Activated CD4-positive, alpha-beta memory T cell treated with anti-CD3 and anti-CD28 coated beads for 36 hours (primary cell): ENCODE measurements around the gene PHACTR2. TPM values are rescaled to one million over a fixed set of nuclear protein-coding genes. Genes with fewer than 3 reads are reported as not detected.
"Not testable (repeated sequence)": the region's sequence is repeated elsewhere in the genome, so short reads cannot be mapped to it uniquely, and the experiment has no call there.

ENCODE experiments used
- CTCF ChIA-PET: fragments of 350-600 bp; sonication (Branson Sonifier 250); formaldehyde crosslinking; loops from one replicate; lab custom pipeline; 2021; ENCODE audit warnings: antibody characterized with exemption, inconsistent platforms; lab: Charles Lee
- POLR2A ChIA-PET: fragments of 350-600 bp; sonication (Branson Sonifier 250); formaldehyde crosslinking; loops from one replicate; lab custom pipeline; 2021; ENCODE audit warnings: antibody characterized with exemption; lab: Charles Lee
- DNase-seq: peaks from one replicate; pipeline ENCODE4 v3.0.0-alpha.2; 2020
- H3K27ac Mint-ChIP-seq: one replicate; pipeline ENCODE4 v1.8.0; 2021; ENCODE audit warnings: mixed read lengths
- H3K27me3 Mint-ChIP-seq: one replicate; pipeline ENCODE4 v1.8.0; 2021; ENCODE audit warnings: mixed read lengths
- H3K36me3 Mint-ChIP-seq: one replicate; pipeline ENCODE4 v1.8.0; 2021; ENCODE audit warnings: mixed read lengths
- H3K4me1 Mint-ChIP-seq: one replicate; pipeline ENCODE4 v1.8.0; 2021; ENCODE audit warnings: low read depth, mixed read lengths
- H3K4me3 Mint-ChIP-seq: one replicate; pipeline ENCODE4 v1.8.0; 2021; ENCODE audit warnings: mild to moderate bottlenecking, mixed read lengths
- H3K9me3 Mint-ChIP-seq: one replicate; pipeline ENCODE4 v1.8.0; 2021; ENCODE audit warnings: mixed read lengths
- intact Hi-C: fragments of 100-400 bp; cut with micrococcal nuclease; formaldehyde crosslinking; loops from one replicate; pipeline ENCODE4 v1.15.1; 2023
- total RNA-seq, 2 experiments: library from RNA; stranded (reverse); gene quantifications; one replicate each; pipeline ENCODE4 v1.2.3, GENCODE V29; 2021

PHACTR2 gene
- total RNA-seq, 2 experiments from 2014 or later = 26.1 to 28.1 TPM

- Mint-ChIP-seq H3K36me3 (peaks cover 70% of the 10 kb centered on the region), H3K4me1 (no peaks in the 10 kb centered on the region), H3K4me3 (no peak overlapping the region)
These were observed 105.3 kb downstream of the PHACTR2 start for GRCh38 chr6:143783077-143783476.

GRCh38 chr6:143784316-143784715, 106.6 kb downstream of the PHACTR2 start:
- ChIA-PET CTCF (no interaction called here), POLR2A (no interaction called here)
- no peaks in the 10 kb centered on the region for H3K4me1 Mint-ChIP-seq
- no peaks in the 10 kb centered on the region for H3K27me3 Mint-ChIP-seq
- peaks cover 73% of the 10 kb centered on the region for H3K36me3 Mint-ChIP-seq
- peaks cover 28% of the 10 kb centered on the region for H3K9me3 Mint-ChIP-seq
- no peak overlapping the region for H3K27ac Mint-ChIP-seq
- intact Hi-C loops = no loop called here
- H3K4me3 Mint-ChIP-seq = no peak overlapping the region
- no peak for DNase-seq

More at GRCh38 chr6:143783077-143783476, 105.3 kb downstream of the PHACTR2 start:
- intact Hi-C loops = no loop called here
- DNase-seq = no peak
- POLR2A ChIA-PET = no interaction called here
- CTCF ChIA-PET = no interaction called here
- Mint-ChIP-seq H3K9me3 (peaks cover 28% of the 10 kb centered on the region), H3K27me3 (no peaks in the 10 kb centered on the region), H3K27ac (no peak overlapping the region)

GRCh38 chr6:143786371-143786770, 108.6 kb downstream of the PHACTR2 start:
- intact Hi-C loops, H3K27me3 Mint-ChIP-seq, POLR2A ChIA-PET, H3K27ac Mint-ChIP-seq, DNase-seq, H3K4me1 Mint-ChIP-seq, H3K4me3 Mint-ChIP-seq, CTCF ChIA-PET: not testable (repeated sequence)
- peaks cover 29% of the 10 kb centered on the region for H3K9me3 Mint-ChIP-seq
- H3K36me3 Mint-ChIP-seq = peaks cover 80% of the 10 kb centered on the region

- H3K9me3 Mint-ChIP-seq = peaks cover 33% of the 10 kb centered on the region
- H3K4me1 Mint-ChIP-seq = no peaks in the 10 kb centered on the region
- DNase-seq = no peak
- no peaks in the 10 kb centered on the region for H3K27me3 Mint-ChIP-seq
- intact Hi-C loops = no loop called here
- ChIA-PET POLR2A (no interaction called here), CTCF (no interaction called here)
- H3K4me3 Mint-ChIP-seq = no peak overlapping the region
- peaks cover 78% of the 10 kb centered on the region for H3K36me3 Mint-ChIP-seq
- no peak overlapping the region for H3K27ac Mint-ChIP-seq
These were observed 114.9 kb downstream of the PHACTR2 start for GRCh38 chr6:143792402-143793279.

DNA sequence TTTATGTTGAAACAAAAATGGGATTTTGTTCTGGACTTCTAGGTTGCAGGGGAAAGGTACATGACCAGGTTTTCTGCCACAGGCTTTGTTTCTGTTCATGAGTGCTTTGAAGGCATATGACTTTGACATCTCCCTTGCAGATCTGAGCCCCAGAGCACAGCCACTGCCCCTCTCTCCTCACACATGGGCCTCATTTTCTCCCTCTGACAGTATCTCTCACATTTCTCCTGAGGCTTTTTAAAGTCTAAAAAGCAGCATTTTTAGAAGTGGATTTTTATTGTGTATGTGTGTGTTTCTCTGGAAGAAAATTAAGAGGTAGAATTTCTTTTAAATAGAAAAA, 115.5 kb downstream of the PHACTR2 start:
- H3K27ac Mint-ChIP-seq = no peak overlapping the region
- intact Hi-C loops = no loop called here
- H3K27me3 Mint-ChIP-seq = no peaks in the 10 kb centered on the region
- H3K9me3 Mint-ChIP-seq = peaks cover 39% of the 10 kb centered on the region
- CTCF ChIA-PET = no interaction called here
- no peak overlapping the region for H3K4me3 Mint-ChIP-seq
- DNase-seq = no peak
- POLR2A ChIA-PET = no interaction called here
- peaks cover 79% of the 10 kb centered on the region for H3K36me3 Mint-ChIP-seq
- no peaks in the 10 kb centered on the region for H3K4me1 Mint-ChIP-seq

DNA sequence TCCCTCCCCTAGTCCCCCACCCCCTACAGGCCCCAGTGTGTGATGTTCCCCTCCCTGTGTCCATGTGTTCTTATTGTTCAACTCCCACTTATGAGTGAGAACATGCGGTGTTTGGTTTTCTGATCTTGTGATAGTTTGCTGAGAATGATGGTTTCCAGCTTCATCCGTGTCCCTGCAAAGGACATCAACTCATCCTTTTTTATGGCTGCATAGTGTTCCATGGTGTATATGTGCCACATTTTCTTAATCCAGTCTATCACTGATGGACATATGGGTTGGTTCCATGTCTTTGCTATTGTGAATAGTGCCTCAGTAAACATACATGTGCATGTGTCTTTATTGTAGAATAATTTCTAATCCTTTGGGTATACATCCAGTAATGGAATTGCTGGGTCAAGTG, 118.8 kb downstream of the PHACTR2 start:
- peaks cover 60% of the 10 kb centered on the region for H3K9me3 Mint-ChIP-seq
- POLR2A ChIA-PET, DNase-seq, H3K4me3 Mint-ChIP-seq, H3K27me3 Mint-ChIP-seq, H3K27ac Mint-ChIP-seq, H3K4me1 Mint-ChIP-seq, intact Hi-C loops, CTCF ChIA-PET: not testable (repeated sequence)
- H3K36me3 Mint-ChIP-seq = peaks cover 80% of the 10 kb centered on the region

DNA sequence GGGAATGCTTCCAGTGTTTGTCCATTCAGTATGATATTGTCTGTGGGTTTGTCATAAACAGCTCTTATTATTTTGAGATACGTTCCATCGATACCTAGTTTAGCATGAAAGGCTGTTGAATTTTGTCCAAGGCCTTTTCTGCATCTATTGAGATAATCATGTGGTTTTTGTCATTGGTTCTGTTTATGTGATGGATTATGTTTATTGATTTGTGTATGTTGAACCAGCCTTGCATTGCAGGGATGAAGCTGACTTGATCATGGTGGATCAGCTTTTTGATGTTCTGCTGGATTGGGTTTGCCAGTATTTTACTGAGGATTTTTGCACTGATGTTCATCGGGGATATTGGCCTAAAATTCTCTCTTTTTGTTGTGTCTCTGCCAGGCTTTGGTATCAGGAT, 120.7 kb downstream of the PHACTR2 start:
- POLR2A ChIA-PET, DNase-seq, H3K27me3 Mint-ChIP-seq, CTCF ChIA-PET, H3K4me3 Mint-ChIP-seq, intact Hi-C loops, H3K27ac Mint-ChIP-seq, H3K4me1 Mint-ChIP-seq: not testable (repeated sequence)
- Mint-ChIP-seq H3K9me3 (peaks cover 47% of the 10 kb centered on the region), H3K36me3 (peaks cover 73% of the 10 kb centered on the region)

DNA sequence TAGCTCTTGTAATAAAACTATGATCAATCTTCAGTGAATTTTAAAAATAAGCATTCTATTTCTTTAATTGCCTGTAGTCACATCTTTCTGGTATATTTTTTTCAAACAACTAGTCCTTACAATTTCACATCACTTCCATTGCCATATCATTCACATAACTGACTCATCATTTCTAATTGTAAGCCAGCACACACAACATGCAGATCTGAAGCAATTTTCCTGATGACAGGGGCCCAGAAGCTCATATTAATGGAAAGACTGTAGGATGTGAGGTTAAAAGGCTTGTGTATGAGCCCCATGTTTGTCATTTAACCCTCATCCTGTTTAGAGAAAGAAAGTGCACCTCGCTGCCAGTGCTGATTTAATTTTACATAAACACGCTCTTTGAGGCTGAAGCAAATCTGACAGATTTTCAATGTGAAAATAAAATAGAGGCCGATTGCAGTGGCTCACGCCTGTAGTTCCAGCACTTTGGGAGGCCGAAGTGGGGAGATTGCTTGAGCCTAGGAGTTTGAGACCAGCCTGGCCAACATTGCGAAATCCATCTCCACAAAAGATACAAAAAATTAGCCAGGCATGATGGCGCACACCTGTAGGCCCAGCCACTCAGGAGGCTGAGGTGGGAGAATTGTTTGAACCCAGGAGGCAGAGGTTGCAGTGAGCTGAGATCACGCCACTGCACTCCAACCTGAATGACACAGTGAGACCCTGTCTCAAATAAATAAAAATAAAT, 125.2 kb downstream of the PHACTR2 start:
- ChIA-PET POLR2A (no interaction called here), CTCF (interaction anchor here (1.3 kb wide), 1 partner anchor 227 kb away, joined by 3 read pairs; no protein-coding TSS in a partner anchor)
- Mint-ChIP-seq H3K27me3 (no peaks in the 10 kb centered on the region), H3K36me3 (peaks cover 50% of the 10 kb centered on the region), H3K9me3 (peaks cover 26% of the 10 kb centered on the region), H3K4me1 (peaks cover 46% of the 10 kb centered on the region), H3K27ac (no peak overlapping the region), H3K4me3 (no peak overlapping the region)
- DNase-seq = no peak
- intact Hi-C loops = no loop called here

DNA sequence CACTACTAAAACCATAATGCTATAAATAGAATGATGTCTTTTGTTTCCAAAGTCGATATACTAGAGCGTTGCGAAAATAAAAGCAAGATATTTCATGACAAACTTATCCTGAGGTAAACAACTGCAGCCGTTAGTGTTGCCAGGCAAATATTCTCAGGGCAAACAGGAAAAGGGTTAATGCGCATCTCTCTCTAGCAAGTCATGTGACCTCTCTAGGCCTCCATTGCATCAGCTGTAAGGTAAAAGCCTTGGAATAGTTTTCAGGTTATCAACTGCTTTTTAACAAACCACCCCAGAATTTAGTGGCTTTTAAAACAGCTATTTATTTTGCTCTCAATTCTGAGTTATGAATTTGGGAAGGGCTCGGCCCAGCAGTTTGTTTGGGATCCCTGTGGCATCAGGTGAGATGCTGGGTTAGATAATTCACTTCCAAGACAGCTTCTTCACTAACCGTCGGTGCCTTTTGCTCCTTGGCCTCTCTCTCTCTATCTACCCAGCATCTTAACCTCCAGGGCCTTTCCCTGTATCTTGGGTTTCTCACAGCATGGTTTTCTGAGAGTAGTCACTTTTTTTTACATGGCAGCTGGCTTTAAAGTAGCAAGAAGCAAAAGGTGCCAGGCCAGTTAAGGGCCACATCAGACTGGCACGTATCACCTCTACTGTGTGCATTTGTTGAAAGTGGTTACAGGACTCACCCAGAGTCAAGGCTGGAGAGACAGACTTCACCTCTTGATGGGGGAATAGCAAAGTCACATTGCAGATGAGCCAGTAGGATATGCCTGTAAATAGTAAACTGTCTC, 126.2 kb downstream of the PHACTR2 start:
- Mint-ChIP-seq H3K4me1 (peaks cover 49% of the 10 kb centered on the region), H3K36me3 (peaks cover 44% of the 10 kb centered on the region), H3K9me3 (peaks cover 17% of the 10 kb centered on the region), H3K4me3 (no peak overlapping the region), H3K27me3 (no peaks in the 10 kb centered on the region), H3K27ac (no peak overlapping the region)
- ChIA-PET CTCF (no interaction called here), POLR2A (no interaction called here)
- DNase-seq = no peak
- intact Hi-C loops = no loop called here

DNA sequence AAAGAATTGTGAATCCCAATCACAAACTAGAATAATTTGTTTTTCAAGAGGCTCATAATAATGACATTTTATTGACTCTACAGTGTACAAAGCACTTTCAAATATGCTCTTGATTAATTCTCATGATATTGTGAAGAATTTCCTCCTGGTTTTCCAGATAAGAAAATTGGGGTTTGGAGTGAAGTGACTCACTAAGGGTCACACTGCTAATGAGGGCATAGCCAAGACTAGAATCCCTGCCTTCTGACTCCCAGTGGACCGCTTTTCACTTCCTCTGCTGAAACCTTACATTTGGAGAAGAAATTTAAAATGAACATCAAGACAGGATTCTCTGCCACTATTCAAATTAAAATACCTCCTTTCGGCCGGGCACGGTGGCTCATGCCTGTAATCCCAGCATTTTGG, 127.1 kb downstream of the PHACTR2 start:
- intact Hi-C loops = loop anchor here (5.0 kb wide), 1 partner anchor 128 kb away; the partner anchor contains the start of gene PHACTR2
- no peak overlapping the region for H3K27ac Mint-ChIP-seq
- peaks cover 49% of the 10 kb centered on the region for H3K4me1 Mint-ChIP-seq
- peaks cover 35% of the 10 kb centered on the region for H3K36me3 Mint-ChIP-seq
- no peak overlapping the region for H3K4me3 Mint-ChIP-seq
- DNase-seq = no peak
- POLR2A ChIA-PET = no interaction called here
- H3K9me3 Mint-ChIP-seq = peaks cover 9% of the 10 kb centered on the region
- CTCF ChIA-PET = no interaction called here
- no peaks in the 10 kb centered on the region for H3K27me3 Mint-ChIP-seq

GRCh38 chr6:143806282-143807102, 128.7 kb downstream of the PHACTR2 start:
- Mint-ChIP-seq H3K9me3 (no peaks in the 10 kb centered on the region), H3K4me1 (peaks cover 49% of the 10 kb centered on the region), H3K27ac (peak overlapping the region; percentile 80), H3K36me3 (peaks cover 22% of the 10 kb centered on the region), H3K27me3 (no peaks in the 10 kb centered on the region), H3K4me3 (peak overlapping the region; percentile 23)
- ChIA-PET POLR2A (interaction anchor here (0.5 to 3.1 kb wide), 9 partner anchors 37 to 812 kb away, joined by 3 to 15 read pairs (median 3); partner anchors contain the start of gene LTV1), CTCF (interaction anchor here (0.8 kb wide), 1 partner anchor 207 kb away, joined by 3 read pairs; no protein-coding TSS in a partner anchor)
- DNase-seq = peak; percentile 93
- intact Hi-C loops = loop anchor here (1.0 to 5.0 kb wide), 3 partner anchors 36 to 196 kb away; partner anchors contain the start of gene PHACTR2
